Trophoblast cell (in vitro differentiated cells and primary cell): ENCODE data around the gene GMPPA.

ENCODE experiments used
- DNase-seq, 2 donors: peaks; one replicate each; pipeline ENCODE4 v3.0.0-alpha.2; 2016
- H2AFZ ChIP-seq: 2 replicates; pipeline ENCODE4 v1.6.1; 2013; ENCODE audit warnings: low read length, moderate library complexity, mild to moderate bottlenecking; ENCODE audit not compliant: insufficient read depth, poor library complexity
- H2AK5ac ChIP-seq: 2 replicates; pipeline ENCODE4 v1.6.1; 2013; ENCODE audit warnings: mild to moderate bottlenecking, low read length
- H2BK120ac ChIP-seq: 2 replicates; pipeline ENCODE4 v1.6.1; 2013; ENCODE audit warnings: low read length, mild to moderate bottlenecking, moderate library complexity; ENCODE audit not compliant: insufficient read depth, poor library complexity
- H2BK12ac ChIP-seq: 2 replicates; pipeline ENCODE4 v1.6.1; 2013; ENCODE audit warnings: mild to moderate bottlenecking, low read length, moderate library complexity
- H2BK5ac ChIP-seq: 2 replicates; pipeline ENCODE4 v1.6.1; 2013; ENCODE audit warnings: low read length, low read depth, moderate library complexity, mild to moderate bottlenecking; ENCODE audit not compliant: poor library complexity
- H3K14ac ChIP-seq: 2 replicates; pipeline ENCODE4 v1.6.1; 2013; ENCODE audit warnings: mild to moderate bottlenecking, low read length
- H3K18ac ChIP-seq: 2 replicates; pipeline ENCODE4 v1.6.1; 2013; ENCODE audit warnings: mild to moderate bottlenecking, low read length
- H3K23ac ChIP-seq: 2 replicates; pipeline ENCODE4 v1.6.1; 2013; ENCODE audit warnings: low read length
- H3K27ac ChIP-seq: 2 replicates; pipeline ENCODE4 v1.5.1; 2013; ENCODE audit warnings: low read depth, mild to moderate bottlenecking, inconsistent platforms, low read length, moderate library complexity
- H3K27me3 ChIP-seq: 2 replicates; pipeline ENCODE4 v1.6.1; 2013; ENCODE audit warnings: inconsistent platforms, mild to moderate bottlenecking, low read length, moderate library complexity; ENCODE audit not compliant: insufficient read depth
- H3K36me3 ChIP-seq, 2 experiments: 1 replicate in 1 of 2; 2 replicates in 1 of 2; pipeline ENCODE4 v1.6.1; 2013; ENCODE audit warnings: low read length in 2 of 2, mild to moderate bottlenecking in 2 of 2, moderate library complexity in 1 of 2; ENCODE audit not compliant: insufficient read depth in 2 of 2, control insufficient read depth in 1 of 2
- H3K4ac ChIP-seq: 2 replicates; pipeline ENCODE4 v1.6.1; 2013; ENCODE audit warnings: low read depth, mild to moderate bottlenecking, low read length, moderate library complexity
- H3K4me1 ChIP-seq, 2 experiments: 1 replicate in 1 of 2; 2 replicates in 1 of 2; pipeline ENCODE4 v1.6.1; 2013; ENCODE audit warnings: low read length in 2 of 2, mild to moderate bottlenecking in 2 of 2, moderate library complexity in 1 of 2; ENCODE audit not compliant: insufficient read depth in 2 of 2, control insufficient read depth in 1 of 2
- H3K4me2 ChIP-seq: 2 replicates; pipeline ENCODE4 v1.6.1; 2013; ENCODE audit warnings: inconsistent platforms, mild to moderate bottlenecking, low read length, moderate library complexity
- H3K4me3 ChIP-seq: 2 replicates; pipeline ENCODE4 v1.5.1; 2013; ENCODE audit warnings: mild to moderate bottlenecking, low read depth, low read length, inconsistent platforms
- H3K79me1 ChIP-seq: one replicate; pipeline ENCODE4 v1.6.1; 2013; ENCODE audit warnings: low read length
- H3K79me2 ChIP-seq: 2 replicates; pipeline ENCODE4 v1.6.1; 2013; ENCODE audit warnings: low read length, mild to moderate bottlenecking; ENCODE audit not compliant: control insufficient read depth, insufficient read depth, poor library complexity
- H3K9ac ChIP-seq: 2 replicates; pipeline ENCODE4 v1.6.1; 2013; ENCODE audit warnings: mild to moderate bottlenecking, low read length
- H3K9me3 ChIP-seq: 2 replicates; pipeline ENCODE4 v1.6.1; 2013; ENCODE audit warnings: low read depth, mild to moderate bottlenecking, control low read depth, inconsistent platforms, low read length; ENCODE audit not compliant: insufficient read depth
- H4K12ac ChIP-seq: 2 replicates; pipeline ENCODE4 v1.6.1; 2013; ENCODE audit warnings: low read depth, mild to moderate bottlenecking, low read length, moderate library complexity
- H4K8ac ChIP-seq: 2 replicates; pipeline ENCODE4 v1.6.1; 2013; ENCODE audit warnings: low read depth, mild to moderate bottlenecking, low read length, moderate library complexity
- H4K91ac ChIP-seq: one replicate; pipeline ENCODE4 v1.6.1; 2013; ENCODE audit warnings: low read depth, mild to moderate bottlenecking, low read length, moderate library complexity
- WGBS: extraction: QIAGEN DNeasy Blood & Tissue Kit; methylation state at CpG from one replicate; pipeline ENCODE4 v1.1.7; 2013; ENCODE audit warnings: missing lambda C conversion rate; ENCODE audit not compliant: insufficient read length, insufficient coverage; ENCODE audit errors: extremely low coverage; 5-methylcytosine and 5-hydroxymethylcytosine counted together

Gene GMPPA

DNA sequence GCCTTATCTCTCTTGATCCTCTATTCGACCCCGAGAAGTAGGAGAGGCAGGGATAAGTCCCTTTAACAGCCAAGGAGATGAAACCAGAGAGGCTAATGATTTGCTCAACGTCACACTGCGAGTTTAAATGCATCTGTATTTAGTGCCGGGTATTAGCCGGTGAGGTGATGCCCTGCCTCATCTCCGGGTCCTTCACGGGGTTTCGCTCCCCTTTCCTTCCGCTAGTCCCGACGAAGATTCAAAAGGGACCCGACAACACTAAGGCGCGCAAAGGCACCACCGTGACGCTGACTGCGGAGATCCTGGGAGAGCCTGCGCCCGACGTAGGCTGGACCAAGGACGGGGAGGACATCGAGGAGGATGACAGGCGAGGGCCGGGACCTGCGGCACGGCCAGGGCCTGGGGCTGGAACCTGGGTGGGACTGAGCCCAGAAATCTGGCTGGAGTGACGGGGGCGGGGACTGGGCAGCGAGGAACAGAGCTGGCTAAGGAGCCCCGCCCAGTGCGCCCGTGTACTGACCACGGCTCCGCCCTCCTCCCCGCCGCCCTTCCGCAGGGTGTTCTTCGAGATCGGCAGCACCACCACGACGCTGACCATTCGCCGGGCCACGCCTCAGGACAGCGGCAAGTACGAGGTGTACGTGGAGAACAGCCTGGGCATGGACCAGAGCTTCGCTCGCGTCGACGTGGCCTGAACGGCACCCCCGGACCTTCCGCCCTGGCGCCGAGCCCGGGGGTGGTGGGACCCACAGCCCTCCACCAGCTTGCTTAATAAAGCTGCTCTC lies 1.0 kb upstream of the GMPPA start:
- Histone ChIP-seq H3K27me3 (peaks cover 16% of the 10 kb centered on the region), H3K23ac (no peak overlapping the region), H2BK12ac (no peak overlapping the region), H3K14ac (peak overlapping the region; percentile 76), H3K36me3 (no peaks in the 10 kb centered on the region), H2AFZ (peak overlapping the region; percentile 32), H3K9me3 (peaks cover 2% of the 10 kb centered on the region), H2BK5ac (peak overlapping the region; percentile 20), H3K4me1 (peaks cover 23 to 38% of the 10 kb centered on the region in 2 experiments), H3K4me3 (peak overlapping the region; percentile 76), H3K18ac (peak overlapping the region; percentile 87), H2BK120ac (peak overlapping the region; percentile 52), H3K4ac (peak overlapping the region; percentile 31), H3K27ac (peak overlapping the region; percentile 76), H3K4me2 (peak overlapping the region; percentile 94), H3K9ac (peak overlapping the region; percentile 28), H2AK5ac (peak overlapping the region; percentile 4), H3K79me1 (peaks cover 14% of the 10 kb centered on the region), H4K91ac (peak overlapping the region; percentile 91), H3K79me2 (peaks cover 6% of the 10 kb centered on the region), H4K12ac (peak overlapping the region; percentile 59), H4K8ac (peak overlapping the region; percentile 85)
- WGBS, result no CpG with 5 or more reads among the region's 59 CpGs
- peak; percentile 83 to 90 for DNase-seq

DNA sequence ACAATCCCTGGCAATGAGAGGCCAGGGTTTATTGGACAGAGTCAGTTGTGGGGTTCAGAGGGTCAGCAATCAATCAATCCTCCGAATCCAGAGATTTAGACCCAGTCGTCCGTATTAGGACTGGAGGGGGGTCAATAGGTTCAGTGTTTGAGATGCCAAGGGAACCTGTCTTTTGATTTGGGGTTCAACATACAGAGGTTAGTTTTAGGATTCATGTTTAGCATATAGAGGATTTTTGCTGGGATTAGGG lies 292 bp downstream of the GMPPA start:
- Histone ChIP-seq H3K36me3 (peaks cover 4 to 5% of the 10 kb centered on the region in 2 experiments), H4K91ac (peak overlapping the region; percentile 88), H3K79me2 (peaks cover 6% of the 10 kb centered on the region), H3K9ac (peak overlapping the region; percentile 92), H3K9me3 (peaks cover 2% of the 10 kb centered on the region), H2AK5ac (peak overlapping the region; percentile 77), H3K18ac (peak overlapping the region; percentile 79), H2BK12ac (peak overlapping the region; percentile 22), H3K14ac (peak overlapping the region; percentile 91), H3K79me1 (peaks cover 14% of the 10 kb centered on the region), H4K12ac (peak overlapping the region; percentile 64), H3K4me1 (peaks cover 23 to 38% of the 10 kb centered on the region in 2 experiments), H4K8ac (peak overlapping the region; percentile 93), H3K4me2 (peak overlapping the region; percentile 79), H2BK5ac (peak overlapping the region; percentile 80), H3K27me3 (peaks cover 16% of the 10 kb centered on the region), H2BK120ac (peak overlapping the region; percentile 69), H3K23ac (no peak overlapping the region), H3K4ac (peak overlapping the region; percentile 64), H3K4me3 (peak overlapping the region; percentile 81), H3K27ac (peak overlapping the region; percentile 48), H2AFZ (peak overlapping the region; percentile 68)
- DNase-seq, result no peak
- no CpG with 5 or more reads among the region's 3 CpGs for WGBS

DNA sequence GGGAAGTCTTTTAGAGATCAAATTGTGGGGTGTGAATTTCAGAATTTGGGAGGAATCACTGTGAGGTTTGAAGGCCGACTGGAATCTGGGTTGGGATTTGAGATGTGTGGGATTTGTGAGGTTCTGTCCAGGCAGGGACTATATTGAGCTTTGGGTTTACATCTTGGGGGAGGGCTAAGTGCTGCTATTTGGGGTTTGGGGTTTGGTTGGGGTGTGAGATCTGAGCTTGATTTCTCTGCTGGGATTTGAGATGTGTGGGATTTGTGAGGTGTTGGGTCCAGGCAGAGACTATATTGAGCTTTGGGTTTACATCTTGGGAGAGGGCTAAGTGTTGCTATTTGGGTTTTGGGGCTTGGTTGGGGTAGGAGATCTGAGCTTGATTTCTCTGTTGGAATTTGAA lies 864 bp downstream of the GMPPA start:
- no peak overlapping the region for H3K9ac ChIP-seq
- peak overlapping the region; percentile 30 for H3K18ac ChIP-seq
- H3K14ac ChIP-seq, result no peak overlapping the region
- H3K4me2 ChIP-seq, result peak overlapping the region; percentile 79
- no CpG with 5 or more reads among the region's 1 CpG for whole genome bisulfite sequencing
- peaks cover 14% of the 10 kb centered on the region for H3K79me1 ChIP-seq
- no peak overlapping the region for H3K4me3 ChIP-seq
- peak overlapping the region; percentile 32 for H4K12ac ChIP-seq
- H2AK5ac ChIP-seq, result peak overlapping the region; percentile 20
- H3K4ac ChIP-seq, result no peak overlapping the region
- H2BK5ac ChIP-seq, result no peak overlapping the region
- H4K91ac ChIP-seq, result peak overlapping the region; percentile 41
- no peak overlapping the region for H3K23ac ChIP-seq
- DNase-seq, result no peak
- H3K9me3 ChIP-seq, result peaks cover 2% of the 10 kb centered on the region
- peaks cover 6% of the 10 kb centered on the region for H3K79me2 ChIP-seq
- peak overlapping the region; percentile 47 for H4K8ac ChIP-seq
- no peak overlapping the region for H2AFZ ChIP-seq
- H3K36me3 ChIP-seq, result peaks cover 10% of the 10 kb centered on the region in 2 experiments
- H3K4me1 ChIP-seq, result peaks cover 23 to 38% of the 10 kb centered on the region in 2 experiments
- H2BK12ac ChIP-seq, result peak overlapping the region; percentile 2
- H2BK120ac ChIP-seq, result no peak overlapping the region
- no peak overlapping the region for H3K27ac ChIP-seq
- H3K27me3 ChIP-seq, result peaks cover 16% of the 10 kb centered on the region

DNA sequence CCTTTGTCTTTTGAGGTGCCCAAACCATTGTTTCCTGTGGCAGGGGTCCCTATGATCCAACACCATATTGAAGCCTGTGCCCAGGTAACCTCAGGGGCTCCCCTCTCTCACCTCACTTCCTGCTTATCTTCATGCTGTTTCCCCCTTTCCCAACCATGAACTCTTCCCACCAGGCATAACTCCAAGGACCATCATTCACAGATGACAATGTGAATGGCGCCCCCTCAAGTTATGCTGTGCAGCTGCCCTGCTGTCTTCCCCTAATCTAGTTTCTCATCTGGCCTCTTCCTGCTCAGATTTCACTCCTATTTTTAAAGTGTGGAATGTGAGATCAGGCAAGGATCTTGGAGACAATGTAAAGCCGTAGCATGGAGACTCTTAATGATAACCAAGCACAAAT lies 1.4 kb downstream of the GMPPA start:
- H4K8ac ChIP-seq, result peak overlapping the region; percentile 47
- no peak overlapping the region for H2AK5ac ChIP-seq
- H2BK5ac ChIP-seq, result no peak overlapping the region
- no peak overlapping the region for H3K4ac ChIP-seq
- H3K36me3 ChIP-seq, result peaks cover 15 to 16% of the 10 kb centered on the region in 2 experiments
- H3K9me3 ChIP-seq, result peaks cover 2% of the 10 kb centered on the region
- peak overlapping the region; percentile 11 for H3K4me2 ChIP-seq
- WGBS, result no CpG with 5 or more reads among the region's 2 CpGs
- H2AFZ ChIP-seq, result no peak overlapping the region
- H4K91ac ChIP-seq, result peak overlapping the region; percentile 41
- H3K23ac ChIP-seq, result no peak overlapping the region
- peaks cover 6% of the 10 kb centered on the region for H3K79me2 ChIP-seq
- H3K79me1 ChIP-seq, result peaks cover 14% of the 10 kb centered on the region
- H3K27ac ChIP-seq, result no peak overlapping the region
- no peak overlapping the region for H2BK12ac ChIP-seq
- H3K9ac ChIP-seq, result no peak overlapping the region
- DNase-seq, result peak in 1 of 2 donors; percentile 21
- H3K4me1 ChIP-seq, result peaks cover 23 to 38% of the 10 kb centered on the region in 2 experiments
- no peak overlapping the region for H2BK120ac ChIP-seq
- peak overlapping the region; percentile 30 for H3K18ac ChIP-seq
- H3K4me3 ChIP-seq, result no peak overlapping the region
- H3K14ac ChIP-seq, result no peak overlapping the region
- no peak overlapping the region for H4K12ac ChIP-seq
- peaks cover 16% of the 10 kb centered on the region for H3K27me3 ChIP-seq
